Esophagus muscularis mucosa (tissue), 4 donors: ENCODE measurements around the gene RHOXF2B. TPM values are rescaled to one million over a fixed set of nuclear protein-coding genes. Genes with fewer than 3 reads are reported as not detected.
"Not testable (repeated sequence)": the region's sequence is repeated elsewhere in the genome, so short reads cannot be mapped to it uniquely, and the experiment has no call there.

Source experiments
- DNase-seq: peaks from one replicate; pipeline ENCODE4 v3.0.0-alpha.2; 2017; ENCODE audit errors: extremely low spot score
- H3K27ac ChIP-seq, 4 donors: fragments of 200-600 bp; sonication (generic); replicated peaks in 1 of 4; 1 replicate in 3 of 4; 2 replicates in 1 of 4; pipeline ENCODE4 v1.5.1; 2016 to 2019; ENCODE audit warnings: mild to moderate bottlenecking in 1 of 4
- H3K27me3 ChIP-seq, 4 donors: fragments of 200-600 bp; sonication (generic); one replicate each; pipeline versions ENCODE4 v1.5.1 to v1.6.0; 2016 to 2019
- H3K36me3 ChIP-seq, 4 donors: fragments of 200-600 bp; sonication (generic); one replicate each; pipeline ENCODE4 v1.5.1; 2016 to 2019
- H3K4me1 ChIP-seq, 4 donors: fragments of 200-600 bp; sonication (generic); one replicate each; pipeline ENCODE4 v1.5.1; 2016 to 2019
- H3K4me3 ChIP-seq, 4 donors: fragments of 200-600 bp; sonication (generic); 1 replicate in 2 of 4; 2 replicates in 2 of 4; pipeline ENCODE4 v1.5.1; 2016 to 2019; ENCODE audit warnings: mild to moderate bottlenecking in 4 of 4, moderate library complexity in 1 of 4
- H3K9me3 ChIP-seq, 4 donors: fragments of 200-600 bp; sonication (generic); 1 replicate in 3 of 4; 2 replicates in 1 of 4; pipeline ENCODE4 v1.5.1; 2016 to 2019
- CTCF ChIP-seq, 3 experiments: fragments of 200-600 bp in 2 of 3; fragments of 450-650 bp in 1 of 3; sonication (generic) in 2 of 3; IDR thresholded peaks; one replicate each; pipeline ENCODE4 v1.5.1; 2017 to 2019; ENCODE audit warnings: antibody characterized with exemption in 3 of 3, mild to moderate bottlenecking in 2 of 3, moderate library complexity in 1 of 3
- EP300 ChIP-seq: sonication (generic); formaldehyde crosslinking; IDR thresholded peaks from one replicate; pipeline ENCODE4 v1.6.1; 2017; ENCODE audit warnings: antibody characterized with exemption
- POLR2A ChIP-seq: fragments of 450-650 bp; IDR thresholded peaks from one replicate; pipeline ENCODE4 v1.6.1; 2017; ENCODE audit warnings: antibody characterized with exemption, moderate library complexity, mild to moderate bottlenecking, low read depth
- POLR2AphosphoS5 ChIP-seq, 2 donors: sonication (generic); formaldehyde crosslinking; IDR thresholded peaks; one replicate each; pipeline ENCODE4 v1.6.1; 2017; ENCODE audit warnings: antibody characterized with exemption in 2 of 2
- WGBS: methylation state at CpG from one replicate; pipeline ENCODE4 v1.1.5; 2018; 5-methylcytosine and 5-hydroxymethylcytosine counted together
- intact Hi-C: fragments of 100-400 bp; cut with DNase I; formaldehyde crosslinking; loops from one replicate; pipeline ENCODE4 v1.15.1; 2023
- total RNA-seq, 4 donors: library from RNA; depleted of rRNA; stranded (reverse); fragments of >200 nt; gene quantifications; one replicate each; pipeline versions ENCODE4 v1.1.0 to v1.2.1, GENCODE V29; 2016

The RHOXF2B gene
- total RNA-seq, 4 donors from 2014 or later, result not detected

- H3K4me3 ChIP-seq, H3K4me1 ChIP-seq, intact Hi-C loops, H3K27me3 ChIP-seq, H3K9me3 ChIP-seq, H3K27ac ChIP-seq, H3K36me3 ChIP-seq, DNase-seq: not testable (repeated sequence)
- WGBS, result no CpG with 5 or more reads among the region's 6 CpGs
These were observed 37.3 kb downstream of the RHOXF2B start for GRCh38 chrX:120040176-120040575.

DNA sequence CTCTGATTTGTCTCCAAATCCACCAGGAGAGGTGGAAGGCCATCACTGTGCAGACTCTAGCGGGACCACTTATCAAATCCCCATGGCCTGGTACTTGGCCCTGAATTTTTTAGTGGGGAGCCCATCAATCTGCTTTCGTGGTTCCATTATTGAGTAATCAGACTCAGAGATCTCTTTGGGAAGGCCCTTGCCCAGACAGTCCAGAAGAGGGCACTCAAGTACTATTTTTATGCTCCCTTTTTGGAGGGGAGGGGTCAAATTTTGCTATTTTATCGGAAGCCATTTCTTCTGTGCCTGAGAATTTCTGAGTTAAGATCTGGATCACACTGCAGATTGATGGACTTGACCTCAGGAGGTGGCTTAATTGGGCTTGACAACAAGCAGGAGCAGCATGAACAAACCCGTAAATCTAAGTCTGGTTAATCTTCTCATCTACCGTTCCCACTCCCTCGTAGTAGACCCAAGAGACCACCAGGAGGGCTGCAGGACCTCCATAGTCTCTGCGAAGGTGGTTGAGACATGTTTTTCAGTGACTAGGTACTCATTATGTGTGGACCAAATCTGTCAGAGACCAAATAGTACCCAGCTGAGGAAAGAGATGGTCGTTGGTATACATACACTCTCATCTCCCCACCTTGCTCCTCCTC is 38.3 kb downstream of the RHOXF2B start:
- intact Hi-C loops, H3K9me3 ChIP-seq, H3K36me3 ChIP-seq, H3K27me3 ChIP-seq, H3K27ac ChIP-seq, H3K4me3 ChIP-seq, H3K4me1 ChIP-seq, DNase-seq: not testable (repeated sequence)
- WGBS, result no CpG with 5 or more reads among the region's 8 CpGs

DNA sequence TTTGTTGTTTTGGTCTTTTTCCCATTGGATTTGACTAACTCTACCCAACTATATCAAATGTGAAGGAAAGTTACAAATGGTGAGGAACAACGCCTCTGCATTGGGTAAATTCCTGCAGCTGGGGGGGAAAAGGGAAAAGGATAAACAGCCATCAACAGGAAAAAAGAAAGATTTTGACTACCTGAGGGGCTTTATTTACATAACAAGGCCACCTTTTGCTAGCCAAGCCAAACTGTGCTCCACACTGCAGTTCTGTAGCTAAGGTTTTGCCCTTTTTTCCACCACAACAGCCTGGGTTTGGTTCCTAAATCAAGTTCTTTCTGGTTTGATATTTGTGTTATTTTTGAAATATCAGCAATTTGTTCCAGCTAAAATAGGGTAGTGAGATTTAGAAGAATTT is 40.8 kb downstream of the RHOXF2B start:
- no peak for DNase-seq
- no peak overlapping the region for H3K4me3 ChIP-seq
- intact Hi-C loops, result no loop called here
- no peak for TF ChIP-seq CTCF (IDR thresholded peaks at IDR 0.05)
- no peak for TF ChIP-seq POLR2A
- TF ChIP-seq EP300, result no peak
- no peak for TF ChIP-seq POLR2AphosphoS5 (IDR thresholded peaks at IDR 0.05)
- H3K27ac ChIP-seq, result no peak overlapping the region
- no peaks in the 10 kb centered on the region for H3K27me3 ChIP-seq
- WGBS, result 72% methylated on average over 1 of the region's 1 CpG
- H3K4me1 ChIP-seq, result no peaks in the 10 kb centered on the region
- H3K9me3 ChIP-seq, result no peaks in the 10 kb centered on the region
- H3K36me3 ChIP-seq, result no peaks in the 10 kb centered on the region

DNA sequence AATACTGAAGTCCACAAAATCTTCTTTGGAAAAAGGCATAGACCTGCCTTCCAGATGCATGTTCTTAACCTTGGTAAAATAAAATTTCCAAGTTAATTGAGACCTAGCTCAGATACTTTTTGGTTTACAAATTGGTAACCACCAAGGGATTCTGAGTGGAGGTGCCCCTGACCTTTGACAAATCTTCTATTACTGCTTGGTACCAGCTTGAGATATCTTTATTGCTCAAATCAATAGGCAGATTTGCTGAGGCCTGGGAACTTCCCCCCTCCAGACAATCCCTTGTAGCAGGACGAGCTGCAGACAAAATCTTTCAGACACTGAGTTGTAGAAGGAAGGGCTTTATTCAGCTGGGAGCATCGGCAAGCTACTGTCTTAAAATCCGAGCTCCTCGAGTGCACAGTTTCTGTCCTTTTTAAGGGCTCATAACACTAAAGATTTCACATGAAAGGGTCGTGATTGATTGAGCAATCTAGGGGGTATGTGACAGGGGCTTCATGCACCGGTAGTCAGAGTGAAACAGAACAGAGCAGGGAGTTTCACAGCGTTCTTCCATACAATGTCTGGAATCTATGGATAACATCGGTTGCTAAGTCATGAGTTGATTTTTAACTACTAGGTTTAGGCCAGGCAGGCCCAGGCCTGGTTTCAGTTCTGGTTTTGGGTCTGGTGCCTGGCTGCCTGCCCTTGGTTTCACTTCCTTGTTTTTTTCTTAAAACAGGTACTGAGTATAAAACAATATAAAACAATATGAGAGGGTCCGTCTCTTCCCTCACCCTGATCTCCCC is 41.8 kb downstream of the RHOXF2B start:
- intact Hi-C loops, H3K36me3 ChIP-seq, H3K4me1 ChIP-seq, H3K9me3 ChIP-seq, H3K4me3 ChIP-seq, H3K27me3 ChIP-seq, H3K27ac ChIP-seq, DNase-seq: not testable (repeated sequence)
- WGBS, result 65% methylated on average over 9 of the region's 9 CpGs

DNA sequence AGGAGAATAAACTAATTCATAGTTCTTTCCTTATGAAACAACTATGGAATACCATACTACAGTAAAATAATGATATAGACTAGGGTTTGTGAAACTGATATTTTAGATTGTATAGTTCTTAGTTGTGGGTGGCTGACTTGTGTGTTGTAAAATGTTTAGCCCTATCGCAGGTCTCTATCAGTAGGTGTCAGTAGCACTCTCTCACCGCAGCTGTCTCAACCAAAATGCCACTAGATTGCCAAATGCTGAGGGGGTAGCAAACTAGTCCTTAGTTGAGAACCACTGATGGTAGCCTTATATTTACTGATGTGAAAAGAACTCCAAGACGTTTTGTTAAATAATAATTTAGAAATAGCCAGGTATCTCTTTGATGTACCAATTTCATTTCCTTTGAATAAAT is 48.1 kb downstream of the RHOXF2B start:
- no peaks in the 10 kb centered on the region for H3K36me3 ChIP-seq
- DNase-seq, result no peak
- 30% methylated on average over 3 of the region's 3 CpGs for whole genome bisulfite sequencing
- intact Hi-C loops, result no loop called here
- H3K27ac ChIP-seq, result no peak overlapping the region
- no peak overlapping the region for H3K4me3 ChIP-seq
- no peak for TF ChIP-seq POLR2A
- TF ChIP-seq POLR2AphosphoS5 (IDR thresholded peaks at IDR 0.05), result no peak
- no peak for TF ChIP-seq EP300
- TF ChIP-seq CTCF (IDR thresholded peaks at IDR 0.05), result no peak
- no peaks in the 10 kb centered on the region for H3K4me1 ChIP-seq
- H3K9me3 ChIP-seq, result no peaks in the 10 kb centered on the region
- no peaks in the 10 kb centered on the region for H3K27me3 ChIP-seq

DNA sequence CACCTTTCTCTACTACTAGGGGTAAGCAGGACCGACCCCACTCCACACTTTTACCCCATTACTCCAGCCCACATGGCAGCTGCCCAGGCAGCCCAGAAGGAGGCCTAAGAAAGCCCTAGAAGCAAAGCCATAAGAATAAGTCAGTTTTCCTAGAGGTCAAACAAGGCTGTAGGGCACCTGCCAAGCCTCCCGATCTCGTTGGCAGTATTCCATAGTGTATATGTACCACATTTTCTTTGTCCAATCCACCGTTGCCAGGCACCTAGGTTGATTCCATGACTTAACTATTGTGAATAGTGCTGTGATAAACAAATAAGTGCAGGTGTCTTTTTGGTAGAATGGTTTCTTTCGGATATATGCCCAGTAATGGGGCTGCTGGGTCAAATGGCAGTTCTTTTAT is 54.2 kb downstream of the RHOXF2B start:
- Histone ChIP-seq H3K4me1 (no peaks in the 10 kb centered on the region), H3K4me3 (no peak overlapping the region), H3K27ac (no peak overlapping the region), H3K36me3 (no peaks in the 10 kb centered on the region), H3K27me3 (peaks cover 0 to 10% (median under 1%) of the 10 kb centered on the region in 4 donors), H3K9me3 (no peaks in the 10 kb centered on the region)
- WGBS, result 54% methylated on average over 5 of the region's 5 CpGs
- TF ChIP-seq POLR2A (no peak), EP300 (no peak), POLR2AphosphoS5 (IDR thresholded peaks at IDR 0.05) (no peak), CTCF (IDR thresholded peaks at IDR 0.05) (no peak)
- intact Hi-C loops, result no loop called here
- DNase-seq, result no peak
